ENCODE measurements around the gene KDM7A. TPM values are rescaled to one million over a fixed set of nuclear protein-coding genes. Genes with fewer than 3 reads are reported as not detected.
"Not testable (repeated sequence)": the region's sequence is repeated elsewhere in the genome, so short reads cannot be mapped to it uniquely, and the experiment has no call there.

KDM7A gene
- total RNA-seq, 1 experiment from 2014 or later = 2.2 TPM

GRCh38 chr7:140122965-140123364, 53.8 kb downstream of the KDM7A start:
- in situ Hi-C loops (cut with HindIII; ENCODE audit: low sequenced_read_pairs) = no loop called here

GRCh38 chr7:140121326-140121725, 55.5 kb downstream of the KDM7A start:
- in situ Hi-C loops (cut with HindIII; ENCODE audit: low sequenced_read_pairs) = no loop called here

More at GRCh38 chr7:140122965-140123364, 53.8 kb downstream of the KDM7A start:
- no peak for DNase-seq (ENCODE audit: low spot score)

GRCh38 chr7:140114817-140115216, 62.0 kb downstream of the KDM7A start:
- DNase-seq (ENCODE audit: low spot score); in situ Hi-C loops (cut with HindIII; ENCODE audit: low sequenced_read_pairs): not testable (repeated sequence)

More at GRCh38 chr7:140121326-140121725, 55.5 kb downstream of the KDM7A start:
- DNase-seq (ENCODE audit: low spot score) = peak; percentile 30

GRCh38 chr7:140108777-140109176, 68.0 kb downstream of the KDM7A start:
- DNase-seq (ENCODE audit: low spot score); in situ Hi-C loops (cut with HindIII; ENCODE audit: low sequenced_read_pairs): not testable (repeated sequence)

- in situ Hi-C loops (cut with HindIII; ENCODE audit: low sequenced_read_pairs) = no loop called here
- DNase-seq (ENCODE audit: low spot score) = no peak
Observed at GRCh38 chr7:140096459-140096858, 80.3 kb downstream of the KDM7A start.

- DNase-seq (ENCODE audit: low spot score) = no peak
- in situ Hi-C loops (cut with HindIII; ENCODE audit: low sequenced_read_pairs) = no loop called here
Observed at GRCh38 chr7:140093375-140093774, 83.4 kb downstream of the KDM7A start.

- in situ Hi-C loops (cut with HindIII; ENCODE audit: low sequenced_read_pairs) = no loop called here
- DNase-seq (ENCODE audit: low spot score) = no peak
Observed at GRCh38 chr7:140085447-140085846, 91.3 kb downstream of the KDM7A start.

GRCh38 chr7:140084972-140085371, 91.8 kb downstream of the KDM7A start:
- in situ Hi-C loops (cut with HindIII; ENCODE audit: low sequenced_read_pairs) = no loop called here
- DNase-seq (ENCODE audit: low spot score) = no peak

- DNase-seq (ENCODE audit: low spot score) = no peak
- in situ Hi-C loops (cut with HindIII; ENCODE audit: low sequenced_read_pairs) = no loop called here
Observed at GRCh38 chr7:140084142-140084655, 92.6 kb downstream of the KDM7A start.

- in situ Hi-C loops (cut with HindIII; ENCODE audit: low sequenced_read_pairs) = no loop called here
- DNase-seq (ENCODE audit: low spot score) = no peak
Observed at GRCh38 chr7:140082770-140083169, 94.0 kb downstream of the KDM7A start.

GRCh38 chr7:140081774-140082425, 94.9 kb downstream of the KDM7A start:
- in situ Hi-C loops (cut with HindIII; ENCODE audit: low sequenced_read_pairs) = no loop called here
- no peak for DNase-seq (ENCODE audit: low spot score)

GRCh38 chr7:140080919-140081318, 95.9 kb downstream of the KDM7A start:
- in situ Hi-C loops (cut with HindIII; ENCODE audit: low sequenced_read_pairs) = no loop called here
- no peak for DNase-seq (ENCODE audit: low spot score)

- DNase-seq (ENCODE audit: low spot score) = peak; percentile 32
- in situ Hi-C loops (cut with HindIII; ENCODE audit: low sequenced_read_pairs) = no loop called here
Observed at GRCh38 chr7:140079121-140079536, 97.7 kb downstream of the KDM7A start.

GRCh38 chr7:140078392-140078791, 98.4 kb downstream of the KDM7A start:
- no peak for DNase-seq (ENCODE audit: low spot score)
- in situ Hi-C loops (cut with HindIII; ENCODE audit: low sequenced_read_pairs) = no loop called here

- DNase-seq (ENCODE audit: low spot score) = no peak
- in situ Hi-C loops (cut with HindIII; ENCODE audit: low sequenced_read_pairs) = no loop called here
Observed at GRCh38 chr7:140074780-140075179, 102.0 kb downstream of the KDM7A start.

GRCh38 chr7:140070546-140070945, 106.2 kb downstream of the KDM7A start:
- in situ Hi-C loops (cut with HindIII; ENCODE audit: low sequenced_read_pairs) = no loop called here

GRCh38 chr7:140069298-140069949, 107.4 kb downstream of the KDM7A start:
- no peak for DNase-seq (ENCODE audit: low spot score)
- in situ Hi-C loops (cut with HindIII; ENCODE audit: low sequenced_read_pairs) = no loop called here

More at GRCh38 chr7:140070546-140070945, 106.2 kb downstream of the KDM7A start:
- DNase-seq (ENCODE audit: low spot score) = no peak

- no peak for DNase-seq (ENCODE audit: low spot score)
- in situ Hi-C loops (cut with HindIII; ENCODE audit: low sequenced_read_pairs) = no loop called here
Observed at GRCh38 chr7:140068033-140068432, 108.8 kb downstream of the KDM7A start.

- in situ Hi-C loops (cut with HindIII; ENCODE audit: low sequenced_read_pairs) = no loop called here
Observed at GRCh38 chr7:140067052-140067451, 109.7 kb downstream of the KDM7A start.

GRCh38 chr7:140062528-140063299, 114.1 kb downstream of the KDM7A start, which contains the start of gene PARP12:
Gene PARP12, minus strand, starts transcription at chr7:140062951. Its CDS starts 104 bp downstream, at chr7:140062847.
- in situ Hi-C loops (cut with HindIII; ENCODE audit: low sequenced_read_pairs) = no loop called here
- no peak for DNase-seq (ENCODE audit: low spot score)

More at GRCh38 chr7:140067052-140067451, 109.7 kb downstream of the KDM7A start:
- DNase-seq (ENCODE audit: low spot score) = no peak

All from G401 (cell line).